ENCODE data around the gene ETV3L. TPM values are rescaled to one million over a fixed set of nuclear protein-coding genes. Genes with fewer than 3 reads are reported as not detected.
"Not testable (repeated sequence)": the region's sequence is repeated elsewhere in the genome, so short reads cannot be mapped to it uniquely, and the experiment has no call there.

Gene ETV3L
- total RNA-seq, 2 donors from 2014 or later: not detected

GRCh38 chr1:157105298-157105987 is 5.8 kb upstream of the ETV3L start:
- Histone ChIP-seq H3K4me3 (no peak overlapping the region), H3K27ac (no peak overlapping the region), H3K36me3 (replicated peaks in 1 of 2; ENCODE audit: insufficient read depth in 1 of 2, low read depth in 2 of 2) (no peaks in the 10 kb centered on the region), H3K9me3 (no peaks in the 10 kb centered on the region), H3K4me1 (no peaks in the 10 kb centered on the region), H3K27me3 (peaks cover 0 to 13% of the 10 kb centered on the region in 2 donors)
- intact Hi-C loops (cut with DNase I): no loop called here
- DNase-seq (no peak), ATAC-seq (no peak)
- TF ChIP-seq, protein P1, sequence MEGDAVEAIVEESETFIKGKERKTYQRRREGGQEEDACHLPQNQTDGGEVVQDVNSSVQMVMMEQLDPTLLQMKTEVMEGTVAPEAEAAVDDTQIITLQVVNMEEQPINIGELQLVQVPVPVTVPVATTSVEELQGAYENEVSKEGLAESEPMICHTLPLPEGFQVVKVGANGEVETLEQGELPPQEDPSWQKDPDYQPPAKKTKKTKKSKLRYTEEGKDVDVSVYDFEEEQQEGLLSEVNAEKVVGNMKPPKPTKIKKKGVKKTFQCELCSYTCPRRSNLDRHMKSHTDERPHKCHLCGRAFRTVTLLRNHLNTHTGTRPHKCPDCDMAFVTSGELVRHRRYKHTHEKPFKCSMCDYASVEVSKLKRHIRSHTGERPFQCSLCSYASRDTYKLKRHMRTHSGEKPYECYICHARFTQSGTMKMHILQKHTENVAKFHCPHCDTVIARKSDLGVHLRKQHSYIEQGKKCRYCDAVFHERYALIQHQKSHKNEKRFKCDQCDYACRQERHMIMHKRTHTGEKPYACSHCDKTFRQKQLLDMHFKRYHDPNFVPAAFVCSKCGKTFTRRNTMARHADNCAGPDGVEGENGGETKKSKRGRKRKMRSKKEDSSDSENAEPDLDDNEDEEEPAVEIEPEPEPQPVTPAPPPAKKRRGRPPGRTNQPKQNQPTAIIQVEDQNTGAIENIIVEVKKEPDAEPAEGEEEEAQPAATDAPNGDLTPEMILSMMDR (IDR thresholded peaks at IDR 0.05): no peak
- TF ChIP-seq POLR2A (IDR thresholded peaks at IDR 0.05): no peak
- 37 to 49% methylated on average over 14 of the region's 14 CpGs for WGBS, 2 donors

DNA sequence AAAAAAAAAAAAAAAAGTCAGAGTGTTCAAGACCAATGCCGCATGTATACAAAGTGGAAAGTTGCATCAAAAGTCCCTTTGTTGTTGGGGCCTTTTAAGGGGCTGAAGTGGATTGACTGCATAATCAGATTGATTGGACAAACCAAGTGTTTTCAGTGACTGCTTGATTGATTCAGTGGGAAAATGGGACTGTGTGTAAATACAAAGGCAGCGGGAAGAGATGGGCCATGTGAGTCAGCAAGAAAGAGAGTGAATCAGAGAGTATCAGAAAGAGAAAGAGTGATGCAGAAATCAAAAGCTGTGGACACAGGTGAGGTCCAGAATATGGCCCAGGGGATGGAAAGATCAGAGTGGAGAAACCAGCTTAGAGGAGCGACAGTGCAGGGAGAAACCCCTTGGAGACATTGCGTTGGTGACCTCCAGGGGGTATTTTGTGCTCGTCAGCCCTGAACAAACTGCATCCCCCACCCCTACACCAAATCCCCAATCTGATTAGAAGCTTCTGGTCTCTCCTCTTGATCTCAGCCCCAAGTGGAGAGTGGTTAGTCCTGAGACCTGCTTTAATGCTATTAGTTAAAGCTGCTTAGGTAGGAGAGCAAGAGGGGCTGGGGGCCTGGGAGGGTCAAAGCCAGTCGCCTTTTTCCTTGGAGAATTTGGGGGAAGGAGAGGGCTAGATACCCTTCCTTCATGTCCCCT is 5.1 kb upstream of the ETV3L start:
- DNase-seq (no peak), ATAC-seq (no peak)
- Histone ChIP-seq H3K9me3 (no peaks in the 10 kb centered on the region), H3K36me3 (replicated peaks in 1 of 2; ENCODE audit: insufficient read depth in 1 of 2, low read depth in 2 of 2) (no peaks in the 10 kb centered on the region), H3K4me1 (no peaks in the 10 kb centered on the region), H3K4me3 (no peak overlapping the region), H3K27ac (no peak overlapping the region), H3K27me3 (peaks cover 0 to 13% of the 10 kb centered on the region in 2 donors)
- no peak for TF ChIP-seq POLR2A (IDR thresholded peaks at IDR 0.05)
- TF ChIP-seq, protein P1 (IDR thresholded peaks at IDR 0.05): no peak
- 49 to 59% methylated on average over 6 of the region's 6 CpGs for WGBS, 2 donors
- intact Hi-C loops (cut with DNase I): no loop called here

DNA sequence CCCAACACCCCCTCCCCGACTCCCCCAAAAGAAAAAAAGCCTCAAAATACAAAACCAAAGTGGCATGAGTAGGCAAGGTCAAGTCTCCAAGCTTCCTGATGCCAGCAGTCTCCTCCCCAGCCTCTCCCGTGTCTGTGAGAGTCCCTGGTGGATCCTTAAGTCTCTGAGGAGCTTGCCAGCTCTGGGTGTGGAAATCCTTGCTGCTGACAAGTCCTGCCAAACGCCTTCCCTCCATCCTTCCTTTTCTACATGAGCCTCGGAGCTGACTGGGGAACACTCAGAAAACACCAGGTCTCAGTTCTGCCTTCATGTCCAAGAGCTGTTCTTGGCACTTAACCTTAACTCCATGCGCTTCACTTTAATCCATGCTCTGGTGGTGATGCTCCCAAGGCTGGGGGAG is 3.7 kb upstream of the ETV3L start:
- Histone ChIP-seq H3K36me3 (replicated peaks in 1 of 2; ENCODE audit: insufficient read depth in 1 of 2, low read depth in 2 of 2) (no peaks in the 10 kb centered on the region), H3K4me3 (no peak overlapping the region), H3K9me3 (no peaks in the 10 kb centered on the region), H3K4me1 (no peaks in the 10 kb centered on the region), H3K27ac (no peak overlapping the region), H3K27me3 (peaks cover 0 to 7% of the 10 kb centered on the region in 2 donors)
- 47 to 58% methylated on average over 4 to 5 of the region's 5 CpGs for WGBS, 2 donors
- intact Hi-C loops (cut with DNase I): no loop called here
- ATAC-seq: no peak
- DNase-seq: no peak
- no peak for TF ChIP-seq POLR2A (IDR thresholded peaks at IDR 0.05)
- TF ChIP-seq, protein P1 (IDR thresholded peaks at IDR 0.05): no peak

GRCh38 chr1:157101149-157101548 is 1.5 kb upstream of the ETV3L start:
- 32 to 66% methylated on average over 4 of the region's 4 CpGs for WGBS, 2 donors
- no peak overlapping the region for H3K4me3 ChIP-seq
- ATAC-seq: no peak
- H3K27me3 ChIP-seq: no peaks in the 10 kb centered on the region
- no peak for DNase-seq
- TF ChIP-seq, protein P1 (IDR thresholded peaks at IDR 0.05): no peak
- TF ChIP-seq POLR2A (IDR thresholded peaks at IDR 0.05): no peak
- no peaks in the 10 kb centered on the region for H3K4me1 ChIP-seq
- H3K27ac ChIP-seq: no peak overlapping the region
- H3K36me3 ChIP-seq (replicated peaks in 1 of 2; ENCODE audit: insufficient read depth in 1 of 2, low read depth in 2 of 2): no peaks in the 10 kb centered on the region
- intact Hi-C loops (cut with DNase I): no loop called here
- H3K9me3 ChIP-seq: no peaks in the 10 kb centered on the region

- H3K9me3 ChIP-seq; DNase-seq; ATAC-seq; H3K36me3 ChIP-seq (replicated peaks in 1 of 2; ENCODE audit: insufficient read depth in 1 of 2, low read depth in 2 of 2); H3K4me3 ChIP-seq; H3K27ac ChIP-seq; intact Hi-C loops (cut with DNase I); H3K4me1 ChIP-seq; H3K27me3 ChIP-seq: not testable (repeated sequence)
- WGBS, 2 donors: 76 to 82% methylated on average over 9 to 17 of the region's 17 CpGs
Measured at GRCh38 chr1:157098987-157099632, 498 bp downstream of the ETV3L start.

Measured in body of pancreas (tissue), 4 donors.